Breast epithelium (tissue), 4 donors: ENCODE results near the gene SFN. TPM values are rescaled to one million over a fixed set of nuclear protein-coding genes. Genes with fewer than 3 reads are reported as not detected.

Source experiments
- DNase-seq, 2 donors: peaks; one replicate each; pipeline ENCODE4 v3.0.0-alpha.2; 2019; ENCODE audit warnings: low spot score in 2 of 2
- H3K27ac ChIP-seq, 2 donors: fragments of 200-600 bp; sonication (generic) in 1 of 2; one replicate each; pipeline ENCODE4 v1.5.1; 2016 to 2019; ENCODE audit warnings: mild to moderate bottlenecking in 1 of 2
- H3K27me3 ChIP-seq, 2 donors: fragments of 200-600 bp; sonication (generic) in 1 of 2; one replicate each; pipeline versions ENCODE4 v1.5.1 to v1.6.0; 2017 to 2019; ENCODE audit warnings: control low read depth in 1 of 2, mild to moderate bottlenecking in 1 of 2
- H3K36me3 ChIP-seq: fragments of 200-600 bp; one replicate; pipeline ENCODE4 v1.5.1; 2019
- H3K4me1 ChIP-seq, 2 donors: fragments of 200-600 bp; sonication (generic); one replicate each; pipeline ENCODE4 v1.5.1; 2016 to 2019; ENCODE audit warnings: control low read depth in 1 of 2
- H3K4me3 ChIP-seq, 3 donors: fragments of 200-600 bp; sonication (generic); 1 replicate in 2 of 3; 2 replicates in 1 of 3; pipeline ENCODE4 v1.5.1; 2016 to 2019; ENCODE audit warnings: mild to moderate bottlenecking in 3 of 3, moderate library complexity in 2 of 3
- H3K9me3 ChIP-seq, 2 donors: fragments of 200-600 bp; sonication (generic) in 1 of 2; one replicate each; pipeline ENCODE4 v1.5.1; 2016 to 2019; ENCODE audit warnings: control low read depth in 1 of 2
- CTCF ChIP-seq, 3 donors: fragments of 450-650 bp; IDR thresholded peaks; one replicate each; pipeline ENCODE4 v1.5.1; 2016 to 2017; ENCODE audit warnings: antibody characterized with exemption in 3 of 3, mild to moderate bottlenecking in 3 of 3, moderate library complexity in 3 of 3
- POLR2A ChIP-seq: fragments of 450-650 bp; IDR thresholded peaks from one replicate; pipeline ENCODE4 v1.6.1; 2016; ENCODE audit warnings: antibody characterized with exemption, mild to moderate bottlenecking, moderate library complexity
- POLR2AphosphoS5 ChIP-seq, 3 donors: sonication (generic); formaldehyde crosslinking; IDR thresholded peaks; one replicate each; pipeline ENCODE4 v1.6.1; 2017; ENCODE audit warnings: antibody characterized with exemption in 3 of 3
- intact Hi-C: fragments of 100-400 bp; cut with DNase I; formaldehyde crosslinking; loops from one replicate; pipeline ENCODE4 v1.15.1; 2023; ENCODE audit warnings: low total_unique reads
- total RNA-seq, 3 donors: library from RNA; depleted of rRNA; stranded (reverse); fragments of >200 nt; gene quantifications; one replicate each; pipeline ENCODE4 v1.1.0, GENCODE V29; 2016

SFN gene
- total RNA-seq, 3 donors from 2014 or later = 12.1 to 18.4 TPM; not detected in 1

GRCh38 chr1:26910343-26911160 is 47.6 kb downstream of the SFN start:
- Histone ChIP-seq H3K4me1 (no peaks in the 10 kb centered on the region), H3K9me3 (no peaks in the 10 kb centered on the region), H3K36me3 (no peaks in the 10 kb centered on the region), H3K27ac (no peak overlapping the region), H3K27me3 (no peaks in the 10 kb centered on the region), H3K4me3 (no peak overlapping the region)
- intact Hi-C loops = no loop called here
- TF ChIP-seq CTCF (IDR thresholded peaks at IDR 0.05) (no peak), POLR2AphosphoS5 (IDR thresholded peaks at IDR 0.05) (no peak), POLR2A (no peak)
- DNase-seq = no peak

- Histone ChIP-seq H3K4me1 (no peaks in the 10 kb centered on the region), H3K9me3 (no peaks in the 10 kb centered on the region), H3K4me3 (no peak overlapping the region), H3K27ac (no peak overlapping the region), H3K36me3 (no peaks in the 10 kb centered on the region), H3K27me3 (no peaks in the 10 kb centered on the region)
- intact Hi-C loops = no loop called here
- DNase-seq = no peak
- TF ChIP-seq CTCF (IDR thresholded peaks at IDR 0.05) (no peak), POLR2AphosphoS5 (IDR thresholded peaks at IDR 0.05) (no peak), POLR2A (no peak)
Observed at GRCh38 chr1:26911399-26912146, 48.6 kb downstream of the SFN start.

GRCh38 chr1:26912147-26912490 is 49.2 kb downstream of the SFN start:
- Histone ChIP-seq H3K4me1 (no peaks in the 10 kb centered on the region), H3K36me3 (no peaks in the 10 kb centered on the region), H3K4me3 (no peak overlapping the region), H3K27me3 (no peaks in the 10 kb centered on the region), H3K27ac (no peak overlapping the region), H3K9me3 (no peaks in the 10 kb centered on the region)
- intact Hi-C loops = no loop called here
- TF ChIP-seq POLR2AphosphoS5 (IDR thresholded peaks at IDR 0.05) = no peak
- no peak for TF ChIP-seq POLR2A
- TF ChIP-seq CTCF (IDR thresholded peaks at IDR 0.05) = no peak
- DNase-seq = no peak

GRCh38 chr1:26913389-26913753 is 50.4 kb downstream of the SFN start:
- Histone ChIP-seq H3K27ac (no peak overlapping the region), H3K4me3 (no peak overlapping the region), H3K27me3 (no peaks in the 10 kb centered on the region), H3K9me3 (no peaks in the 10 kb centered on the region), H3K36me3 (no peaks in the 10 kb centered on the region), H3K4me1 (no peaks in the 10 kb centered on the region)
- TF ChIP-seq CTCF (IDR thresholded peaks at IDR 0.05) (no peak), POLR2AphosphoS5 (IDR thresholded peaks at IDR 0.05) (no peak), POLR2A (no peak)
- intact Hi-C loops = no loop called here
- DNase-seq = no peak

Other genes starting within 250 kb of the SFN start
- gene ARID1A, start 167.1 kb upstream of the SFN start, total RNA-seq = 10 to 100 TPM; 32.8 to 41.9 (median 35.4) TPM
- gene PIGV, start 75.2 kb upstream of the SFN start, total RNA-seq = 10 to 100 TPM; 18.7 to 36.8 (median 29.7) TPM
- gene ZDHHC18, start 36.5 kb upstream of the SFN start, total RNA-seq = 10 to 100 TPM; 12.3 to 35.4 (median 16.4) TPM
- 10 to 100 TPM in 2 of 3 donors, 1 to 10 TPM in 1; 8.5 to 17.7 (median 13.4) TPM for gene GPN2, start 27.1 kb downstream of the SFN start, total RNA-seq
- 10 to 100 TPM in 2 of 3 donors, 1 to 10 TPM in 1; 8.3 to 13.5 (median 11.8) TPM for gene GPATCH3, start 37.3 kb downstream of the SFN start, total RNA-seq
- gene NR0B2, start 50.8 kb downstream of the SFN start, total RNA-seq = not detected
- gene NUDC, start 58.6 kb downstream of the SFN start, total RNA-seq = 10 to 100 TPM; 47.9 to 51.5 (median 49.4) TPM
- 10 to 100 TPM in 2 of 3 donors, not detected in 1; 10.8 to 22.2 TPM for gene KDF1, start 97.3 kb downstream of the SFN start, total RNA-seq
- 10 to 100 TPM in 2 of 3 donors, 1 to 10 TPM in 1; 1.6 to 27.8 (median 16.7) TPM for gene TRNP1, start 130.5 kb downstream of the SFN start, total RNA-seq
- 10 to 100 TPM; 15.2 to 46.2 (median 23.9) TPM for gene TENT5B, start 149.7 kb downstream of the SFN start, total RNA-seq